ENCODE measurements around the gene VASN. TPM values are rescaled to one million over a fixed set of nuclear protein-coding genes. Genes with fewer than 3 reads are reported as not detected.

Gene VASN
- total and polyA plus RNA-seq, 9 of the 15 experiments (the other 6 are each of a cell fraction or from before 2014, with no cell fraction given): 0.01 to 2.5 (median 0.41) TPM; not detected in 1

- TF ChIP-seq REST (IDR thresholded peaks at IDR 0.05; ENCODE audit: borderline replicate concordance): peak; percentile 81
- no peak for TF ChIP-seq REST (CRISPR knock-in tag; IDR thresholded peaks at IDR 0.05; ENCODE audit: low read depth)
- TF ChIP-seq SMAD1 (IDR thresholded peaks at IDR 0.05; ENCODE audit: low read depth, low read length, partially characterized antibody): no peak
- no peak for TF ChIP-seq NR2C2 (CRISPR knock-in tag; IDR thresholded peaks at IDR 0.05)
- peak; percentile 44; the same call in 1 of the 2 replicates for TF ChIP-seq NR2C2 (tag; IDR thresholded peaks at IDR 0.05)
- TF ChIP-seq TFAP4 (CRISPR knock-in tag; IDR thresholded peaks at IDR 0.05; ENCODE audit: borderline replicate concordance): peak; percentile 61; the same call in 1 of the 2 replicates
Measured at GRCh38 chr16:4358831-4359561, 12.7 kb upstream of the VASN start (continued).

Data from K562 (cell line).